Right hindlimb (tissue), 1 donor: Measurements from ENCODE around the gene ACSL5.

Experiments
- DNase-seq: peaks from one replicate; pipeline ENCODE4 v3.0.0-alpha.2; 2018

ACSL5 gene

DNA sequence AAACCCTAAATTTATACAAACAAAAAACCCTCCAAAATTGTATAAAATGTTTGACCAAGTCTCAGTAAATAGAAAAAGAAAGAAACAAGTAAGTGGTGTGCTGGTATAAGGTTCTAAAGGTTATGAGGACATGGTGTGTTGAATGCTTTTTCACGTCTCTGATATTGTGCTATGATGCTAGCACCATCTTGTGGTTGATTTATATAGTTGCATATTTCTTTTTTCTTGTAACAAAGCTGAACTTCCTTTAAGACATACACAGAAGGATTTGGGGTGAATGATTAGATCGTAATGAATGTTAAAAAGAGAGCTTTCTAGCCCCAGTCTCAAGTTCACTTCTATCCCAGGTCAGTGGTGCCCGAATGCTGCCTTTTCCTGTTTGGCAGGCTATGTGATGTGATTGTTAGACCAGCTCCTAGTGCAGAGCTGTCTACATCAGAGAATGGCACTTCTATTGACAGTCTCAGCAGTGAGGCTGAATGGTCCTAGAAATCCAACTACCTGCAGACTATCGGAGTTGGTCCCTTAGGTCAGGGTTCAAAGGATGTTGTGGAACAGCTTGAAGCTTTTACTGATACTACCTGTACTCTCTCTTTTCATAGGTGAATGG, 98.1 kb downstream of the ACSL5 start:
- no peak for DNase-seq

- no peak for DNase-seq
These were observed 101.8 kb downstream of the ACSL5 start for GRCh38 chr10:112475575-112476218.
